Motor neuron (in vitro differentiated cells): ENCODE measurements around the gene LRCH4. TPM values are rescaled to one million over a fixed set of nuclear protein-coding genes. Genes with fewer than 3 reads are reported as not detected.

ENCODE experiments used
- ATAC-seq, 8 experiments: fragments of 200-7000 bp; cut with Tn5 transposase; replicated peaks in 6 of 8; 2 replicates each; pipeline ENCODE4 v1.8.0; 2021; ENCODE audit warnings: mild to moderate bottlenecking in 8 of 8, moderate library complexity in 8 of 8
- H3K27ac ChIP-seq, 2 donors: fragments of 250-450 bp; sonication (Bioruptor Pico); 2 replicates each; pipeline ENCODE4 v1.9.0; 2021; ENCODE audit warnings: antibody characterized with exemption in 2 of 2, mild to moderate bottlenecking in 2 of 2, moderate library complexity in 1 of 2
- H3K4me1 ChIP-seq, 2 donors: fragments of 250-450 bp; sonication (Bioruptor Pico); replicated peaks in 1 of 2; 2 replicates each; pipeline ENCODE4 v1.6.1; 2021; ENCODE audit warnings: antibody characterized with exemption in 2 of 2, mild to moderate bottlenecking in 2 of 2, moderate library complexity in 1 of 2
- H3K4me3 ChIP-seq, 5 donors: fragments of 250-450 bp; sonication (Bioruptor Pico); 2 replicates each; pipeline ENCODE4 v1.9.0; 2021; ENCODE audit warnings: antibody characterized with exemption in 5 of 5, mild to moderate bottlenecking in 5 of 5, moderate library complexity in 4 of 5
- WGBS, 10 experiments: fragments of 450-650 bp; shearing (Covaris generic); methylation state at CpG; one replicate each; pipeline ENCODE4 v1.0.0; 2022; 5-methylcytosine and 5-hydroxymethylcytosine counted together
- in situ Hi-C, 9 experiments: fragments of 400-800 bp; cut with MboI; loops; one replicate each; pipeline ENCODE4 v1.15.0; 2021; ENCODE audit warnings: low sequenced_read_pairs in 9 of 9, low pct_unique_long_range_greater_than_20kb in 2 of 9; ENCODE audit not compliant: unreplicated experiment in 9 of 9
- total RNA-seq, 8 experiments: library from RNA; unstranded; fragments of 300-600 nt; gene quantifications; 2 replicates each; pipeline versions ENCODE4 v1.2.3 to v1.2.4, GENCODE V29; 2022

Gene LRCH4
- total RNA-seq, 8 experiments from 2014 or later = 9.1 to 24.3 (median 18.6) TPM

GRCh38 chr7:100602889-100603725, 17.2 kb upstream of the LRCH4 start:
- H3K4me1 ChIP-seq = peaks cover 39 to 47% of the 10 kb centered on the region in 2 donors
- in situ Hi-C loops = no loop called here
- ATAC-seq = peak in 6 of 8 experiments; percentile 7 to 62 (median 32)
- peak overlapping the region in 1 of 2 donors; percentile 14 for H3K27ac ChIP-seq
- H3K4me3 ChIP-seq = peak overlapping the region in 3 of 5 donors; percentile 26 to 41 (median 37)
- WGBS, 10 experiments = no CpG with 5 or more reads among the region's 21 CpGs

- in situ Hi-C loops = no loop called here
- no peak for ATAC-seq
- H3K27ac ChIP-seq = no peak overlapping the region
- no CpG with 5 or more reads among the region's 9 CpGs for WGBS, 10 experiments
- H3K4me3 ChIP-seq = no peak overlapping the region
- H3K4me1 ChIP-seq = peaks cover 39 to 47% of the 10 kb centered on the region in 2 donors
Observed at GRCh38 chr7:100600730-100601038, 14.8 kb upstream of the LRCH4 start.

- H3K4me1 ChIP-seq = peaks cover 36 to 41% of the 10 kb centered on the region in 2 donors
- H3K4me3 ChIP-seq = no peak overlapping the region
- WGBS, 10 experiments = 80% methylated on average over 1 of the region's 18 CpGs; no CpG with 5 or more reads in 9 of the 10 experiments
- no peak for ATAC-seq
- in situ Hi-C loops = no loop called here
- H3K27ac ChIP-seq = no peak overlapping the region
Observed at GRCh38 chr7:100599911-100600729, 14.2 kb upstream of the LRCH4 start.

GRCh38 chr7:100598425-100598824, 12.5 kb upstream of the LRCH4 start:
- Histone ChIP-seq H3K4me3 (no peak overlapping the region), H3K4me1 (peaks cover 27 to 32% of the 10 kb centered on the region in 2 donors), H3K27ac (no peak overlapping the region)
- ATAC-seq = no peak
- 75 to 100% (median 93%) methylated on average over 1 to 4 of the region's 4 CpGs; no CpG with 5 or more reads in 2 of the 10 experiments for WGBS, 10 experiments
- in situ Hi-C loops = no loop called here

- in situ Hi-C loops = no loop called here
- 60 to 100% (median 100%) methylated on average over 1 to 3 of the region's 7 CpGs; no CpG with 5 or more reads in 5 of the 10 experiments for WGBS, 10 experiments
Observed at GRCh38 chr7:100595188-100595587, 9.3 kb upstream of the LRCH4 start.

GRCh38 chr7:100591596-100591995, 5.7 kb upstream of the LRCH4 start:
- ATAC-seq = no peak
- no peaks in the 10 kb centered on the region for H3K4me1 ChIP-seq
- no peak overlapping the region for H3K4me3 ChIP-seq
- in situ Hi-C loops = no loop called here
- H3K27ac ChIP-seq = no peak overlapping the region
- WGBS, 10 experiments = 80 to 100% (median 95%) methylated on average over 1 to 11 of the region's 17 CpGs; no CpG with 5 or more reads in 4 of the 10 experiments

More at GRCh38 chr7:100595188-100595587, 9.3 kb upstream of the LRCH4 start:
- Histone ChIP-seq H3K4me3 (no peak overlapping the region), H3K27ac (no peak overlapping the region), H3K4me1 (peaks cover 4% of the 10 kb centered on the region in 2 donors)
- ATAC-seq = no peak

GRCh38 chr7:100590077-100590737, 4.3 kb upstream of the LRCH4 start:
- in situ Hi-C loops = no loop called here
- H3K4me3 ChIP-seq = no peak overlapping the region
- no peak overlapping the region for H3K27ac ChIP-seq
- ATAC-seq = no peak
- H3K4me1 ChIP-seq = peaks cover 0 to under 1% of the 10 kb centered on the region in 2 donors
- 0 to 100% (median 55%) methylated on average over 1 to 6 of the region's 20 CpGs; no CpG with 5 or more reads in 2 of the 10 experiments for WGBS, 10 experiments

GRCh38 chr7:100589341-100589947, 3.5 kb upstream of the LRCH4 start:
- peaks cover 6 to 8% of the 10 kb centered on the region in 2 donors for H3K4me1 ChIP-seq
- no peak overlapping the region for H3K27ac ChIP-seq
- no peak for ATAC-seq
- in situ Hi-C loops = no loop called here
- WGBS, 10 experiments = no CpG with 5 or more reads among the region's 7 CpGs
- no peak overlapping the region for H3K4me3 ChIP-seq

- peaks cover 14 to 18% of the 10 kb centered on the region in 2 donors for H3K4me1 ChIP-seq
- WGBS, 10 experiments = 20 to 86% (median 50%) methylated on average over 1 of the region's 1 CpG; no CpG with 5 or more reads in 7 of the 10 experiments
- in situ Hi-C loops = no loop called here
- no peak overlapping the region for H3K27ac ChIP-seq
- no peak for ATAC-seq
- H3K4me3 ChIP-seq = no peak overlapping the region
Observed at GRCh38 chr7:100588438-100588837, 2.5 kb upstream of the LRCH4 start.

- peak; percentile 84 to 92 (median 90) for ATAC-seq
- peaks cover 18 to 19% of the 10 kb centered on the region in 2 donors for H3K4me1 ChIP-seq
- WGBS, 10 experiments = 0 to 5% (median 0%) methylated on average over 4 to 8 of the region's 53 CpGs; no CpG with 5 or more reads in 7 of the 10 experiments
- peak within 1 kb of the TSS; percentile 93 to 97 for H3K27ac ChIP-seq
- in situ Hi-C loops = no loop called here
- peak within 1 kb of the TSS; percentile 92 to 98 (median 98) for H3K4me3 ChIP-seq
Observed at GRCh38 chr7:100586266-100587025, 517 bp upstream of the LRCH4 start, which contains the start of gene FBXO24. Gene FBXO24, plus strand, starts transcription at chr7:100586328. Its CDS starts 298 bp downstream, at chr7:100586626.

- ATAC-seq = no peak
- Histone ChIP-seq H3K4me1 (peaks cover 18 to 19% of the 10 kb centered on the region in 2 donors), H3K4me3 (peak overlapping the region; percentile 92 to 98 (median 98)), H3K27ac (peak overlapping the region; percentile 1 to 97)
- in situ Hi-C loops = no loop called here
- WGBS, 10 experiments = 0 to 13% (median 0%) methylated on average over 1 to 7 of the region's 20 CpGs; no CpG with 5 or more reads in 5 of the 10 experiments
Observed at GRCh38 chr7:100584683-100585510, 1.0 kb downstream of the LRCH4 start.
